HCT116 (cell line): ENCODE results near the gene ITGAE.

Experiments
- CTCF ChIP-seq, 3 experiments: fragments of 200-600 bp in 1 of 3; sonication (generic) in 1 of 3; IDR thresholded peaks in 2 of 3; conservative IDR thresholded peaks in 1 of 3; 2 replicates each; pipeline ENCODE4 v1.5.1; 2012 to 2017; ENCODE audit warnings: low read depth in 2 of 3, low read length in 2 of 3, antibody characterized with exemption in 1 of 3, borderline replicate concordance in 1 of 3, control low read depth in 1 of 3, mild to moderate bottlenecking in 1 of 3, mixed read lengths in 1 of 3, mixed run types in 1 of 3, moderate library complexity in 1 of 3; ENCODE audit not compliant: insufficient read depth in 1 of 3
- POLR2AphosphoS5 ChIP-seq: IDR thresholded peaks from 2 replicates; pipeline ENCODE4 v1.6.1; 2011; ENCODE audit warnings: mild to moderate bottlenecking, low read depth, low read length, moderate library complexity
- SIN3A ChIP-seq: IDR thresholded peaks from 2 replicates; pipeline ENCODE4 v1.6.1; 2012; ENCODE audit warnings: low read depth
- YY1 ChIP-seq: IDR thresholded peaks from 2 replicates; pipeline ENCODE4 v1.6.1; 2011; ENCODE audit warnings: low read length, low read depth, moderate library complexity, mild to moderate bottlenecking; ENCODE audit not compliant: insufficient replicate concordance; ENCODE audit errors: extremely low read depth
- ZNF274 ChIP-seq: fragments of 200-500 bp; sonication (Bioruptor generic); IDR thresholded peaks from 2 replicates; pipeline ENCODE4 v1.6.1; 2014; ENCODE audit warnings: mild to moderate bottlenecking, low read depth, low read length, inconsistent platforms

GRCh38 chr17:3715296-3715695 is 85.7 kb downstream of the ITGAE start:
- no peak for TF ChIP-seq ZNF274
- TF ChIP-seq YY1 = no peak
- no peak for TF ChIP-seq CTCF (IDR thresholded peaks at IDR 0.05 in 2 of 3, conservative IDR thresholded peaks at IDR 0.05 in 1 of 3; ENCODE audit: borderline replicate concordance in 1 of 3, insufficient read depth in 1 of 3, low read depth in 2 of 3, low read length in 2 of 3)
- TF ChIP-seq POLR2AphosphoS5 = no peak
- TF ChIP-seq SIN3A = no peak
